ENCODE results near the gene DERA.

GRCh38 chr12:16043480-16043879 lies 132.3 kb downstream of the DERA start:
- TF ChIP-seq CTCF (IDR thresholded peaks at IDR 0.05) (no peak), POLR2A (IDR thresholded peaks at IDR 0.05) (no peak)
